GM18498 (cell line): ENCODE data around the gene REM2.

Source experiments
- ATAC-seq: cut with Tn5 transposase; IDR thresholded peaks from one replicate; pipeline ENCODE4 v1.9.1; 2021; ENCODE audit warnings: mild to moderate bottlenecking, moderate library complexity; ENCODE audit not compliant: unreplicated experiment

Gene REM2

DNA sequence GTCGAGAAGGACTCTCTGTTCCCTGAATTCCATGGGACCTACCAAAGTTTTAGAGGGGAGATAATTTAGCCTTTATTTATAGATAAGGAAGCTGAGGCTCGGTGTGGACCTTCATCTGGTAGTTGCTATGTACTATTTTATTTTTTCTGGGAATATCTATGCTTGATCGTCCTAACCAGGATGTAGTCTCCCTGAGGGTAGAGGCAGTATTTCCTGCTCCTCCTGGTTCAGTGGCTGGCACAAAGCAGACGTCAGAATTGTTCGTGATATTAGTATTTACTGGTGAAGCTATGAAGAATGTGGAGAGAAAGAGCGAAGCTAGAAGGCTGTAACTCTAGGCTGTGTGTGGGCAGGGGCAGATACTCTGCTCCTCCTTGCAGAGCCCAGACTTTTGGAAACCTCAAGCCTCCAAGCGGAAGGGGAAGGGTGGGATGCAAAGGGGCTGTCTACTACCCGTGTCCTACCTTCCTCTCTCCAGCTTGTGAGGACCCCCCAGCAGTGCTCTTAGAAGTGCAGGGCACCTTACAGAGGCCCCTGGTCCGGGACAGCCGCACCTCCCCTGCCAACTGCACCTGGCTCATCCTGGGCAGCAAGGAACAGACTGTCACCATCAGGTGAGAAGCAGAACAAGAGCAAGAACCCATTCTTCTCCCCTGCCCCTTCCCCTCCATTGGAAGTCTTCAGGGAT is 10.0 kb upstream of the REM2 start:
- ATAC-seq, result no peak

- no peak for ATAC-seq
These were observed 7.8 kb upstream of the REM2 start for GRCh38 chr14:22875003-22875747.

DNA sequence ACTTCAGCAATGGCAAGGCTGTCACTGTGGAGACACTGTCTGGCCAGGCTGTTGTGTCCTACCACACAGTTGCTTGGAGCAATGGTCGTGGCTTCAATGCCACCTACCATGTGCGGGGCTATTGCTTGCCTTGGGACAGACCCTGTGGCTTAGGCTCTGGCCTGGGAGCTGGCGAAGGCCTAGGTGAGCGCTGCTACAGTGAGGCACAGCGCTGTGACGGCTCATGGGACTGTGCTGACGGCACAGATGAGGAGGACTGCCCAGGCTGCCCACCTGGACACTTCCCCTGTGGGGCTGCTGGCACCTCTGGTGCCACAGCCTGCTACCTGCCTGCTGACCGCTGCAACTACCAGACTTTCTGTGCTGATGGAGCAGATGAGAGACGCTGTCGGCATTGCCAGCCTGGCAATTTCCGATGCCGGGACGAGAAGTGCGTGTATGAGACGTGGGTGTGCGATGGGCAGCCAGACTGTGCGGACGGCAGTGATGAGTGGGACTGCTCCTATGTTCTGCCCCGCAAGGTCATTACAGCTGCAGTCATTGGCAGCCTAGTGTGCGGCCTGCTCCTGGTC is 7.2 kb upstream of the REM2 start:
- ATAC-seq, result no peak

GRCh38 chr14:22877000-22877501 is 6.0 kb upstream of the REM2 start:
- no peak for ATAC-seq

- no peak for ATAC-seq
These were observed 4.5 kb upstream of the REM2 start for GRCh38 chr14:22878271-22879246.

GRCh38 chr14:22882064-22882463 is 958 bp upstream of the REM2 start:
- no peak for ATAC-seq

GRCh38 chr14:22882529-22883172 is 371 bp upstream of the REM2 start:
- no peak for ATAC-seq

- no peak for ATAC-seq
These were observed 1.2 kb downstream of the REM2 start for GRCh38 chr14:22884076-22884737.

DNA sequence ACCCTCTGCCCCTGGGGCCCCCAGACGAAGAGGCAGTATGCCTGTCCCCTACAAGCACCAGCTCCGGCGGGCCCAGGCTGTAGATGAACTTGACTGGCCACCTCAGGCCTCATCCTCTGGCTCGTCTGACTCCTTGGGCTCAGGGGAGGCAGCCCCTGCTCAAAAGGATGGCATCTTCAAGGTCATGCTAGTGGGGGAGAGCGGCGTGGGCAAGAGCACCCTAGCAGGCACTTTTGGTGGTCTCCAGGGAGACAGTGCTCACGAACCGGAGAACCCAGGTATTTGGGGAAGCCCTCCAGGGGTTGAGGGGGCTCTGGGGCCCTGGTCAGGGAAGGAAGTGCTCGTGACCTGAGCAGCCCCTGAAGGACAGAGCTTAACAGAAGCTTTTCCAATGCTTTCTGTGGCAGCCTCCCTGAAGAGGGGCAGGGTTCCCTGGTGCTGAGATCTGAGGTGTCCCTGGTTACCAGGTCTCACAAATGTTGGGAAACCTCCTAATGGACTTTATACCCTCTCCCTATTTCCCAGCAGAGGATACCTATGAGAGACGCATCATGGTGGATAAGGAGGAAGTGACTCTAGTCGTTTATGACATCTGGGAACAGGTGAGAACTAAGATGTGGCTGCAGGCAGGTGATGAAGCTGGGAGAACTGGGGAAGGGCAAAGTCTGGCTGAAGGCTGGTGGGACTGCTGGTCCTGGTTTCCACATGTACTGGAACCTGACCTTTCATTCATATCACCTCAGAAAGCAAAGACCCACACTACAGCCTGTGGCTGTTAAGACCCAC is 1.9 kb downstream of the REM2 start:
- ATAC-seq, result no peak

GRCh38 chr14:22885975-22886374 is 3.0 kb downstream of the REM2 start:
- no peak for ATAC-seq

DNA sequence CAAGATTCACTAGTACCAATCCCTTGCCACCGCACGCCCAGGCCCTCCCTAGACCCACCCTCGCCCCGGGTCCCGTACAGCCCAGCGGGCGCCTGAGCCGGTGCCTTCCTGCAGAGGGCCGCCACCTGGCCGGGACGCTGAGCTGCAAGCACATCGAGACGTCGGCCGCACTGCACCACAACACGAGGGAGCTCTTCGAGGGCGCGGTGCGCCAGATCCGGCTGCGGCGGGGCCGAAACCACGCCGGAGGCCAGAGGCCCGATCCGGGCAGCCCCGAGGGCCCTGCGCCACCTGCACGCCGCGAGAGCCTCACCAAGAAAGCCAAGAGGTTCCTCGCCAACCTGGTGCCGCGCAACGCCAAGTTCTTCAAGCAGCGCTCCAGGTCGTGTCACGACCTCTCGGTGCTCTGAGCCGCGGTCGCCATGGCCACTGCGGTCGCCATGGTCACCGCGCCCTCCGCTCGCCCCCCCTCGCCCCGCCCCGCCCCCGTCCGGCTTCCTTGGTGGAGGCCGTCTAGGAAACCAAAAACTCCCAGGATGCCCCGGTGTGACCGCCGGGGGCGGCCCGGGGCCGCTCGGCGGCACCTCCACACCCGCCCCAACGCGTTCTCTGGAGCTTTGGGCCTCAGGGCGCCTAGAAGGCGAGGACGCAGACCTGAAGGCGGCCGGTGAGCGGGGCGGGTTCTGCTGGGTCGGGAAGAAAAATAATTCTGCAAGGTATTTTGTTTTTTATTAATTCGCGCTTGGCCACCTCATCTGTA is 3.7 kb downstream of the REM2 start:
- ATAC-seq, result peak; percentile 56

DNA sequence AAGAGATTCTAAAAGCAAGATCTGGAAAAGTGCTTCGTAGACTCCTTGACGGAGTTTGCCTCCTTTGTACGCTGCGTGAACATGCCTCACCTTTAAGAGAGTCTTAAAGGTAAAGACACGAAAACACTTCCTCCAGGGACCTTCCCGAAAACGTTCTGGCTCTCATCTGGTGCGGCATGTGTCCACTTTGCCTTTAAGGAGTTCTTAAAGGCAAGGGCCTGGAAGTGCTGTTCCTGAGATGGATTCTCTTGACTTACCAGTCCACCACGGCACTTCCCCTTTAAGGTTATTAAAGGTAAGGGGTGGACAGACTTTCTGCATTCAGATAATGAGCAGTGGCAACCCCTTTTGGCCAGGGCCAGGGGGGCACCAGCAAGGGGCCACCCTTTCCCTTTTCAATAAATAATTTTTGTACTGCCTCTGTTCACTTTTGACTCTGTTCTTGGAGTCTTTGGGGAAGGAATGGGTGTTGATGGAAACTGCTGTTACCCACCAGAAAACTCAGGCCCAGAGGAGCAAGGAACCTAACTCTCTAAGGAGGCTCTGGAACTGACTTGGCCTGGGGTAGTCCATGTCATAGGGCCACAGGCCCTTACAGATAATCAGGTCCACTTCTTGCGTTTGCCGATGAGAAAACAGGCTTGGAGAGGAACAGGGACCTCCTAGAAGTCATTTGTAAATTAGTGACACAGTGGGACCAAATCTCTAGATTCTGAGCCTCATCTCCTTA is 4.4 kb downstream of the REM2 start:
- ATAC-seq, result peak; percentile 32

DNA sequence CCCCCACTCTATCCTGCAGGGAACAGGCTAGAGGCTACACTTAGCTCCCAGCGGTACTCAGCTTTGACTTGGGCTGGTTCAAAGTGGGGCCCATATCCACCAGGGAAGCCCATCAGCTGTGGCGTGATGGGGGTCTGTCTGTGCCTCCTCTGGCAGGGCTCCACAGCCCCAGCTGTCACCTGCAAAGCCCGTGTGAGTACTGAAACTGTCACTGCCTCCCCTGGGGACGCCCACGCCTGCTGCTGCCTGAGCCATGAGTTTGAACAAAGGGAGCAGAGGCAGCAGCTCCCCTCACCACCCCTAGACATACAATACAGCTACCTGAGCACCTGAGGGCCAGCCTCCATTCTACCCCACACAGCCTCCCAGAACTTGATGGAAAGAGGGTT is 5.0 kb downstream of the REM2 start:
- ATAC-seq, result peak; percentile 45

DNA sequence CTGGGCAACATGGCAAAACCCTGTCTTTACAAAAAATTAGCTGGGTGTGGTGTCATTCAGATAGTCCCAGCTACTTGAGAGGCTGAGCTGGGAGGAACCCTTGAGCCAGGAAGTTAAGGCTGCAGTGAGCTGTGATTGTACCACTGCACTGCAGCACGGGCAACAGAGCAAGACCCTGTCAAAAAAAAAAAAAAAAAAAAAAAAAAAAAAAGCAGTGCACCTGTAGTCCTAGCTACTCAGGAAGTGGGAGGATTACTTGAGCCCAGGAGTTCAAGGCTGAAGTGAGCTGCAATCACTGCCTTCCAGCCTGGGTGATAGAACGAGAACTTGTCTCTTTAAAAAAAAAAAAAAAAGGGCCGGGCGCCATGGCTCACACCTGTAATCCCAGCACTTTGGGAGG is 5.6 kb downstream of the REM2 start:
- no peak for ATAC-seq

DNA sequence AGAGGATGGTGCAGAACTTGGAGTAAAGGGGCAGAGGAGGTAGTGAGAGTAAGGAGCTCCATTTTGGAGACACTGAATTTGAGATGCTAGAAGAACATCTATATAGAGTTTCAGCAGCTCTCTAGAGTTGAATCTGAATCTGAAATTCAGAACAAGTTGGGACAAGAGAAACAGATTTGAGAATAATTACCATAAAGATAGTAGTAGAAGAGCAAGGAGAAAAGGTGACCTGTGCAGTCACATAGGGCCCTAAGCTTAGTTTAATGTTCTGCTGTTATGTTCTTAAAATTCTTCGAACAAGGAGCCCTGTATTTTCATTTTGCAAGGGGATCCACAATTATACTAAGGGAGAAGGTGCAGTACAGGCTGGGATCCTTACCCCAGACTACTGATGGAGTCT is 7.4 kb downstream of the REM2 start:
- no peak for ATAC-seq

DNA sequence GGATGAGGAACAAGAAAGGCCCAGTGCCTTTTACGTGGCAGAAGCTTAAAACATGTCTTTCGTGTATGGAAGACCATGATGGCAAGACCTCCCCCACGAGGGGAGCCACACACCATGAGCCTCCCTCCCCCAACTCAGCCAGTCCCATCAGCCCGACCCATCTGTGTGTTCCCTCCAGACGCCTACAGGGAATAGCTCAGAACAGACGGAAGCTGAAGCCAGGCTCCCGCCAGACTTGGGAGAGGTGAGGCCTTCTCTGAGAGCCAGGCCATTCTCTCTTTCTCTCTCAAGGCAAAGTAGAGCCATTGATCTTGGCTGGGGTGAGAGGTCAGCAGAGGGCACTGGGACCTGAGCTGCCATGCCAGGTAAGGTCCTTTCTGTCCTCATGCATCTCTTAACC is 9.5 kb downstream of the REM2 start:
- no peak for ATAC-seq

- ATAC-seq, result no peak
These were observed 10.7 kb downstream of the REM2 start for GRCh38 chr14:22893706-22894105.

DNA sequence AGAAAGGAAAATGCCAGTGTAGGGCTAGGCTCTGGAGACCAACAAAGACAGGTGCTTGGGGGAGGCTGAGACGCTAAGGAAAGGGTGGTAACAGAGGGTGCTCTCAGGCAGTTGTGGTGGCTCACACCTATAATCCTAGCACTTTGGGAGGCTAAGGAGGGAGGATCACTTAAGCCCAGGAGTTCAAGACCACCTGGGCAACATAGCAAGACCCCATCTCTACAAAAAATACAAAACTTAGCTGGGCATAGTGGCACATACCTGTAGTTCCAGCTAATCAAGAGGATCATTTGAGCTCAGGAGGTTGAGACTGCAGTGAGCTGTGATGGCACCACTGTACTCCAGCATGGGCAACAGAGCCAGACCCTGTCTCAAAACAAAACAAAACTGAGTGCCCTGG is 12.4 kb downstream of the REM2 start:
- ATAC-seq, result no peak
